ENCODE data around the gene DENND6A. TPM values are rescaled to one million over a fixed set of nuclear protein-coding genes. Genes with fewer than 3 reads are reported as not detected.

DENND6A gene
- total RNA-seq, 1 experiment from 2014 or later: 21.8 TPM

DNA sequence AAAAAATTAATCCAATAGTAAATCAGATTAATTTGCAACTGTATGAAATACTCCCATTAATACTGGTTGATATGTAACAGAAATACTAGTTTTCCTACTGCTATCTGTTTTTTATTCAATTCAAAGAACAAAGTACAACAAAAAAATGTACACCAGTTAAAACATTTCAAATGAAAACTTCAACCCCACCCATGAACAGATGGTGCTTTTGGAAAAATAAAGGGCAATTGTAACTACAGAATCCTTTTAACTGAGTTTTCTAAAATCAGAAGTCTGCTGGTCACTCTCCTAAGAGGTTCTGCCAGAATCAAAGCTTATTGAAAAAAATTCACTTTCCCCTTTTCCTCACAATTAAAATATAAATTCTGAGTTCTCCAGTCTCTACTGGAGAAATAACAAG, 34.3 kb downstream of the DENND6A start:
- Histone ChIP-seq H3K9me3 (no peaks in the 10 kb centered on the region), H3K4me1 (no peaks in the 10 kb centered on the region), H3K27me3 (replicated peaks; ENCODE audit: control insufficient read depth, insufficient read depth, low read length) (no peaks in the 10 kb centered on the region), H3K4me3 (ENCODE audit: low read depth, low read length) (no peak overlapping the region), H3K36me3 (ENCODE audit: control insufficient read depth, insufficient read depth, low read length) (no peaks in the 10 kb centered on the region)
- no peaks in the 10 kb centered on the region for H3K4me1 Mint-ChIP-seq (ENCODE audit: low read depth, unreplicated experiment)
- H3K27me3 Mint-ChIP-seq (ENCODE audit: insufficient read depth, unreplicated experiment): no peaks in the 10 kb centered on the region
- CTCF ChIA-PET: no interaction called here
- H3K27ac Mint-ChIP-seq (ENCODE audit: unreplicated experiment): no peak overlapping the region
- no peak for DNase-seq
- intact Hi-C loops (cut with micrococcal nuclease; ENCODE audit: unreplicated experiment): no loop called here
- H3K9me3 Mint-ChIP-seq (ENCODE audit: unreplicated experiment): no peaks in the 10 kb centered on the region
- H3K36me3 Mint-ChIP-seq (ENCODE audit: insufficient read depth, unreplicated experiment): peaks cover 26% of the 10 kb centered on the region
- TF ChIP-seq, protein P1, sequence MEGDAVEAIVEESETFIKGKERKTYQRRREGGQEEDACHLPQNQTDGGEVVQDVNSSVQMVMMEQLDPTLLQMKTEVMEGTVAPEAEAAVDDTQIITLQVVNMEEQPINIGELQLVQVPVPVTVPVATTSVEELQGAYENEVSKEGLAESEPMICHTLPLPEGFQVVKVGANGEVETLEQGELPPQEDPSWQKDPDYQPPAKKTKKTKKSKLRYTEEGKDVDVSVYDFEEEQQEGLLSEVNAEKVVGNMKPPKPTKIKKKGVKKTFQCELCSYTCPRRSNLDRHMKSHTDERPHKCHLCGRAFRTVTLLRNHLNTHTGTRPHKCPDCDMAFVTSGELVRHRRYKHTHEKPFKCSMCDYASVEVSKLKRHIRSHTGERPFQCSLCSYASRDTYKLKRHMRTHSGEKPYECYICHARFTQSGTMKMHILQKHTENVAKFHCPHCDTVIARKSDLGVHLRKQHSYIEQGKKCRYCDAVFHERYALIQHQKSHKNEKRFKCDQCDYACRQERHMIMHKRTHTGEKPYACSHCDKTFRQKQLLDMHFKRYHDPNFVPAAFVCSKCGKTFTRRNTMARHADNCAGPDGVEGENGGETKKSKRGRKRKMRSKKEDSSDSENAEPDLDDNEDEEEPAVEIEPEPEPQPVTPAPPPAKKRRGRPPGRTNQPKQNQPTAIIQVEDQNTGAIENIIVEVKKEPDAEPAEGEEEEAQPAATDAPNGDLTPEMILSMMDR (IDR thresholded peaks at IDR 0.05; ENCODE audit: insufficient read depth in 1 of 2, low read depth in 1 of 2, low read length in 1 of 2, severe bottlenecking in 1 of 2, unreplicated experiment in 1 of 2): no peak
- no peak overlapping the region for H3K4me3 Mint-ChIP-seq (ENCODE audit: unreplicated experiment)
- POLR2A ChIA-PET: no interaction called here
- no TSS peak for BruUV-seq (replicated peaks)

DNA sequence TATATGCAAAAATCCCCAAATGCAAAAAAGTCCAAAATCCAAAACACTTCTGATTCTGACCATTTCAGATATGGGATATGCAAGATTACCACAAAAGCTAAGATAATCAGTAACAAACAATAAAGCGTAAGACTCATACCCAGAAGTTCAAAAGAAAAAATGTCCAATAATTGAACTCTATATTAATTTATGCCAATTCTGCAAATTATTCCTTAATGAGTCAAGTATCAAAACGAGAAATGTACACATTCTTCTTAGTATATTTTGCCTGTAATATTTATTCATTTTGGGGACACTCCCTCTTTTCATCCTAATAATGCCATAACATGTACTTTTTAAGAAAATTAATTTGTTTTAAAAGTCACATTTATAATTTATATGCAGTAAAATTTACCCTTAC, 37.1 kb downstream of the DENND6A start:
- Mint-ChIP-seq H3K4me1 (ENCODE audit: low read depth, unreplicated experiment) (no peaks in the 10 kb centered on the region), H3K4me3 (ENCODE audit: unreplicated experiment) (no peak overlapping the region), H3K9me3 (ENCODE audit: unreplicated experiment) (no peaks in the 10 kb centered on the region), H3K36me3 (ENCODE audit: insufficient read depth, unreplicated experiment) (peaks cover 30% of the 10 kb centered on the region), H3K27me3 (ENCODE audit: insufficient read depth, unreplicated experiment) (no peaks in the 10 kb centered on the region), H3K27ac (ENCODE audit: unreplicated experiment) (no peak overlapping the region)
- no TSS peak for BruUV-seq (replicated peaks)
- H3K36me3 ChIP-seq (ENCODE audit: control insufficient read depth, insufficient read depth, low read length): no peaks in the 10 kb centered on the region
- TF ChIP-seq, protein P1 (IDR thresholded peaks at IDR 0.05; ENCODE audit: insufficient read depth in 1 of 2, low read depth in 1 of 2, low read length in 1 of 2, severe bottlenecking in 1 of 2, unreplicated experiment in 1 of 2): no peak
- CTCF ChIA-PET: no interaction called here
- H3K4me3 ChIP-seq (ENCODE audit: low read depth, low read length): no peak overlapping the region
- POLR2A ChIA-PET: no interaction called here
- intact Hi-C loops (cut with micrococcal nuclease; ENCODE audit: unreplicated experiment): no loop called here
- H3K27me3 ChIP-seq (replicated peaks; ENCODE audit: control insufficient read depth, insufficient read depth, low read length): no peaks in the 10 kb centered on the region
- DNase-seq: no peak
- no peaks in the 10 kb centered on the region for H3K9me3 ChIP-seq
- no peaks in the 10 kb centered on the region for H3K4me1 ChIP-seq

DNA sequence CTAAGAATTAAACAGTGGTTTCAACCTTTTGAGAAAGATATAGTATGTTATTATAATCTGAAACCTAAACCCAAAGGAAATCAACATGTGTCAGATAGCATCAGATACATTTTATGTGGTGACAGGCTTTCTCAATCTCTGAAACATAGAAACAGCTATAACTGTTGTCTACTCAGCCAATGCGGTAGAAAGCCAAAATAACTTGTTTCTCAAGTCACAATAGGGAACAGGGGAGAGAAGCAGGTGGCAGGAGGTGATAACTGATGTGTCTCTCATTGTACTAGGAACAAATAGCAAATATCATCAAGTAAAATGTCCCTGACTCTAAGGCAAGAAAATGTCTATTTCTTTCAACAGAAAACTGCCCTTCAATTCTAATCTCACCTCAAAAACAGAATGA, 38.6 kb downstream of the DENND6A start:
- Histone ChIP-seq H3K4me3 (ENCODE audit: low read depth, low read length) (no peak overlapping the region), H3K36me3 (ENCODE audit: control insufficient read depth, insufficient read depth, low read length) (no peaks in the 10 kb centered on the region), H3K27me3 (replicated peaks; ENCODE audit: control insufficient read depth, insufficient read depth, low read length) (no peaks in the 10 kb centered on the region), H3K4me1 (no peaks in the 10 kb centered on the region), H3K9me3 (no peaks in the 10 kb centered on the region)
- H3K4me1 Mint-ChIP-seq (ENCODE audit: low read depth, unreplicated experiment): no peaks in the 10 kb centered on the region
- BruUV-seq (replicated peaks): no TSS peak
- peaks cover 32% of the 10 kb centered on the region for H3K36me3 Mint-ChIP-seq (ENCODE audit: insufficient read depth, unreplicated experiment)
- H3K27ac Mint-ChIP-seq (ENCODE audit: unreplicated experiment): no peak overlapping the region
- H3K27me3 Mint-ChIP-seq (ENCODE audit: insufficient read depth, unreplicated experiment): no peaks in the 10 kb centered on the region
- H3K4me3 Mint-ChIP-seq (ENCODE audit: unreplicated experiment): no peak overlapping the region
- TF ChIP-seq, protein P1 (IDR thresholded peaks at IDR 0.05; ENCODE audit: insufficient read depth in 1 of 2, low read depth in 1 of 2, low read length in 1 of 2, severe bottlenecking in 1 of 2, unreplicated experiment in 1 of 2): no peak
- ChIA-PET CTCF (no interaction called here), POLR2A (no interaction called here)
- intact Hi-C loops (cut with micrococcal nuclease; ENCODE audit: unreplicated experiment): no loop called here
- DNase-seq: no peak
- peaks cover 2% of the 10 kb centered on the region for H3K9me3 Mint-ChIP-seq (ENCODE audit: unreplicated experiment)
